Spinal cord (tissue), 10 donors: ENCODE data around the gene STARD3. TPM values are rescaled to one million over a fixed set of nuclear protein-coding genes. Genes with fewer than 3 reads are reported as not detected.
A peak's percentile ranks its signal among the peaks of the same experiment; 100 is the strongest.
"Not testable (repeated sequence)": the region's sequence is repeated elsewhere in the genome, so short reads cannot be mapped to it uniquely, and the experiment has no call there.

ENCODE experiments used
- DNase-seq, 6 donors: peaks; one replicate each; pipeline versions ENCODE4 v3.0.0 to v3.0.0-alpha.2; 2013 to 2015; ENCODE audit warnings: low spot score in 6 of 6, low read depth in 4 of 6
- H3K27ac ChIP-seq: one replicate; pipeline ENCODE4 v1.5.1; 2013; ENCODE audit warnings: low read depth, low read length, control low read depth
- H3K27me3 ChIP-seq: one replicate; pipeline ENCODE4 v1.6.1; 2013; ENCODE audit warnings: low read length; ENCODE audit not compliant: control insufficient read depth, insufficient read depth
- H3K36me3 ChIP-seq: one replicate; pipeline ENCODE4 v1.6.1; 2013; ENCODE audit warnings: low read length; ENCODE audit not compliant: control insufficient read depth, insufficient read depth
- H3K4me1 ChIP-seq: one replicate; pipeline ENCODE4 v1.6.1; 2013; ENCODE audit warnings: low read length; ENCODE audit not compliant: control insufficient read depth, insufficient read depth
- H3K4me3 ChIP-seq: one replicate; pipeline ENCODE4 v1.5.1; 2013; ENCODE audit warnings: low read depth, low read length, control low read depth
- H3K9me3 ChIP-seq: one replicate; pipeline ENCODE4 v1.6.1; 2013; ENCODE audit warnings: low read length; ENCODE audit not compliant: control insufficient read depth, insufficient read depth
- WGBS: methylation state at CpG from one replicate; pipeline ENCODE4 v1.1.5; 2013; ENCODE audit warnings: missing lambda C conversion rate; ENCODE audit not compliant: insufficient coverage; 5-methylcytosine and 5-hydroxymethylcytosine counted together
- polyA plus RNA-seq, 2 donors: library from polyadenylated mRNA; unstranded; fragments of 120-200 nt; gene quantifications; one replicate each; pipeline ENCODE4 v1.2.1, GENCODE V29; 2013; ENCODE audit not compliant: insufficient read length in 2 of 2
- total RNA-seq, 2 donors: library from RNA; depleted of rRNA in 1 of 2; stranded (reverse); fragments of 120-200 nt in 1 of 2; fragments of >200 nt in 1 of 2; gene quantifications; one replicate each; pipeline versions ENCODE4 v1.2.3 to v1.2.4, GENCODE V29; 2013 to 2014
- donor health status: healthy.

Gene STARD3
- total and polyA plus RNA-seq, 4 donors = 17.2 to 76.8 (median 49.4) TPM

DNA sequence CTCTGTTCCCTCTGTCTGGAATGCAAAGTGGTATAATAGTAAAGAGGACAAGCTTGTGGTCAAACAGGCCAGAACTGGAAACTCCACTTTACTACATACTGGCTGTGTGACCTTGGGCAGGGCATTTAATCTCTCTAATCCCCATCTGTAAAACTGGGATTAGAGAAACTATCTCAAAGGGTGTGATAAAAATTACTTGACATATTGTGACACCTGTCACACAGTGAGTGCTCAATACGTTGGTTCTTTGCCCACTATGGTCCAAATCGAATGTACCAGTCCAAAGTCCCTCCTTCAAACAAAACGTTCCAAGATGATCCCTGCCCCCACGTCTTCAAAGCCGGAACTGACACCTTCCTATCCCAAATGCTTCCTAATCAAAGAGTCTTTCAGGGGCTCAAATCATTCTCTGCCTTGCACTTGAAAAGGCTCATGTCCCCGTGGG lies 50.2 kb downstream of the STARD3 start:
- 70% methylated on average over 5 of the region's 6 CpGs for WGBS
- no peaks in the 10 kb centered on the region for H3K9me3 ChIP-seq
- DNase-seq = no peak

DNA sequence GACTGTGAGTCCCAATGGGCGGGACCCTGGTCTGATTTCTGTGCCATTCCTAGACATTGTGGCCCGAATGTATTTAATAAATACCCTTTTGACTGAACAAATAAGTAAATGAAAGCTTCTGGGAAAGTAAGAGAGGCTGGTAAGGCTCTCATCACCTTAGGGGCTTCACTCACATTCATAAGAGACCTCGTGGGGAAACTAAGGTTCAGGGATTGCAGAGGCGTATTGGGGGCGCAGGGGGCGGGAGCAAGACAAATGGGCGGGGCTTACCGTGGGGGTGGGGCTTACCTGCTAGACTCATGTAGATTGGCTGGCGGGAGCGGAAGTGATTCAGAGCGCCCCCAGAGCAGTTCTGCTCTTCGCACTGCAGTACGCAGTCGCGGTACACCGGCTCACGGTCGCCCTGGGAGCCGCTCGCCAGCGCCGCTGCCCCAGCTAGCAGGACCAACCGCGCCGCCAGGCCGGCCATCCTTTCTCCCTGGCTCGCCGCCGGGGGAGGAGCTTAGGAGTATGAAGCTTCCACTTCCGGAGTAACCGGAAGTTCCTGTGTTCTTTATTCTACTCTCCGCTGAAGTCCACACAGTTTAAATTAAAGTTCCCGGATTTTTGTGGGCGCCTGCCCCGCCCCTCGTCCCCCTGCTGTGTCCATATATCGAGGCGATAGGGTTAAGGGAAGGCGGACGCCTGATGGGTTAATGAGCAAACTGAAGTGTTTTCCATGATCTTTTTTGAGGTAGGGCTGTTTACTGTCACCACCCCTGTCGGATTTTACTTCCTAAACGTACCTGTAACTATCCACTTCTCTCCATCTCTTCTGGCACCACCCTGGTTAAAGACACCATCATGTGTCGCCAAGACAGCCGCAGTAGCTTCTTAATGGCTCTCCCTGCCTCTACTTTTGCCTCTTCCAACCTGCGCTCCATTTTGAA lies 50.9 kb downstream of the STARD3 start, which contains the start of gene PGAP3:
Gene PGAP3, minus strand, starts transcription at position 512 of the 929 bp plus-strand sequence. Its CDS starts 43 bp downstream, at position 469.
- Histone ChIP-seq H3K9me3 (no peaks in the 10 kb centered on the region), H3K36me3 (peaks cover 20% of the 10 kb centered on the region), H3K4me1 (peaks cover 14% of the 10 kb centered on the region), H3K27ac (peak within 1 kb of the TSS; percentile 94), H3K27me3 (no peaks in the 10 kb centered on the region), H3K4me3 (peak within 1 kb of the TSS; percentile 74)
- DNase-seq = peak; percentile 83 to 98 (median 90)
- WGBS = under 1% methylated on average over 31 of the region's 45 CpGs

More for the DNA sequence above, 50.2 kb downstream of the STARD3 start:
- Histone ChIP-seq H3K4me1 (peaks cover 14% of the 10 kb centered on the region), H3K27ac (peak overlapping the region; percentile 94), H3K36me3 (peaks cover 20% of the 10 kb centered on the region), H3K27me3 (no peaks in the 10 kb centered on the region), H3K4me3 (peak overlapping the region; percentile 74)

DNA sequence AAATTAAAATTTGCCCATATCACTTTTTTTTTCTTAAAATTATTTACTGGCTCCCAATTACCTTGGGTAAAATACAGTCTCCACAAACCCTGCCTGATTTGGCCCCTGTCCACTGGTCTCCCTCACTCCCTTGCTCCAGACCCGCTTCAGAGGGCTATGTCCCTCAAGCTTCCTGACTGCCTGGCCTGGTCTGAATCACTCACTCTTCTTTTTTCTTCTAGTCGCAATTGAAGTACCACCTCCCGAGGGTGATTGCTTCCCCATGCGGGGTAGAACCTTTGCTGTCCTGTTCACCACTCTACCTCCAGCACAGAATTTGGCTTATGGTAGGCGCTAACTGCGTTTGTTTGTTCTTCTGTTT lies 51.5 kb downstream of the STARD3 start:
- Histone ChIP-seq H3K27ac (peak overlapping the region; percentile 94), H3K36me3 (peaks cover 14% of the 10 kb centered on the region), H3K27me3 (no peaks in the 10 kb centered on the region), H3K4me1 (peaks cover 14% of the 10 kb centered on the region), H3K4me3 (peak overlapping the region; percentile 74), H3K9me3 (no peaks in the 10 kb centered on the region)
- WGBS = 4% methylated on average over 2 of the region's 6 CpGs
- no peak for DNase-seq

DNA sequence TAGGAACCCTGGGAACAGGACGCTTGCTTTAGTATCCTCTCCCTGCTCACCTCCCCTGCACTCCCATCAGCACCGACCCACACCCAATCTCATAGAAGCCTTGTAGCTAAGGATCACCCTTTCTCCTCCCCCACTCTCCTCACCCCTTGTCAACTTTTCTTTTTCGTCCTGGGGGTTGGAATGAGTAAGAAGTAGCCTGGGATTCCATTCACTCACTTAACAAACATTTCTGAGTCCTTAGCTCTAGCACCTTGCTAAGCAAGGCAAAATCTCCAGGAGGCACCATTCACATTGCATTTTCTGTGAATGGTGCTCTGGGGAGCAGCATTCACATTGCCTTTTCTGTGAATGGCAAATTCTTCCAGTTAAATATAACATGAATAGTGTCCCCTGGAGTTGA lies 52.0 kb downstream of the STARD3 start:
- Histone ChIP-seq H3K4me1 (peaks cover 14% of the 10 kb centered on the region), H3K36me3 (peaks cover 11% of the 10 kb centered on the region), H3K9me3 (no peaks in the 10 kb centered on the region), H3K27ac (no peak overlapping the region), H3K27me3 (no peaks in the 10 kb centered on the region), H3K4me3 (peak overlapping the region; percentile 74)
- WGBS = no CpG with 5 or more reads among the region's 3 CpGs
- DNase-seq = no peak

DNA sequence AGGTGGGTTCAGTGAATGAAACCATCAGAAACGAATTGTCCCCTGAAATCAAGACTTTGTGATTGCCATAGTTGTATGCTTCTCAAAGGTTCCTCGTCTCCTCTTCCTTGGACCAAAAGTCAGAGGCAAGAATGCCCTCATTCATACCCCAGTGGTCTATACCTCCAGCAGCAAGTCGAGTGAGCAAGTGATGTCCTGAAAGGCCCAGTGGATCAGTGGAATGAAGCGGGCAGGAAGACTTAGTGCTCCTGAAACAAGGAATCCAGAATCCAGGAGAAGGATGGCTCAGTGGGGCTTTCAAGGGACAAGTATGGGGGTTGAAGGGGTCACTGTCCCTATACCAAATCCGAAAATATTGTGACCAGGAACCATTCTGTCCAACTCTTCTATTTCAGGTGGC lies 57.6 kb downstream of the STARD3 start:
- no peak overlapping the region for H3K27ac ChIP-seq
- peaks cover 9% of the 10 kb centered on the region for H3K36me3 ChIP-seq
- no peak for DNase-seq
- no peak overlapping the region for H3K4me3 ChIP-seq
- no peaks in the 10 kb centered on the region for H3K9me3 ChIP-seq
- peaks cover 16% of the 10 kb centered on the region for H3K4me1 ChIP-seq
- H3K27me3 ChIP-seq = peaks cover 8% of the 10 kb centered on the region
- WGBS = 91% methylated on average over 3 of the region's 5 CpGs

DNA sequence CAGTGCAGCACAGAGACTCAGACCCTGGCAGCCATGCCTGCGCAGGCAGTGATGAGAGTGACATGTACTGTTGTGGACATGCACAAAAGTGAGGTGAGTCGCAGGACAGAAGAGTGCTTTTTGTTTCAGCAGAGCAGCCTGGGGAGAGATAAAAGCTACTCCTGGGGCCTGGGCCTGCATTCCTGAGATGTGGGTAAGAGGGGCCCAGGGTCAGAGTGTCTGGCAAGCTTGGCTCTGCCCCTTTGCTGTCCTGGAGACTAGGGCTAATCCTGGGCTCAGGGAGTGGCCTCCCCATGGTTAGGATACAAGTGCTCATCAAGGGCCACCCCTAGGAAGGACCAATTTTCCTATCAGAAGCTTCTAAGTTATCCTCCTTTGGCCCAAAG lies 58.1 kb downstream of the STARD3 start:
- H3K27ac ChIP-seq = peak overlapping the region; percentile 80
- H3K9me3 ChIP-seq = no peaks in the 10 kb centered on the region
- peaks cover 9% of the 10 kb centered on the region for H3K36me3 ChIP-seq
- H3K4me3 ChIP-seq = no peak overlapping the region
- peaks cover 19% of the 10 kb centered on the region for H3K4me1 ChIP-seq
- DNase-seq = no peak
- WGBS = 79% methylated on average over 2 of the region's 2 CpGs
- H3K27me3 ChIP-seq = peaks cover 11% of the 10 kb centered on the region

DNA sequence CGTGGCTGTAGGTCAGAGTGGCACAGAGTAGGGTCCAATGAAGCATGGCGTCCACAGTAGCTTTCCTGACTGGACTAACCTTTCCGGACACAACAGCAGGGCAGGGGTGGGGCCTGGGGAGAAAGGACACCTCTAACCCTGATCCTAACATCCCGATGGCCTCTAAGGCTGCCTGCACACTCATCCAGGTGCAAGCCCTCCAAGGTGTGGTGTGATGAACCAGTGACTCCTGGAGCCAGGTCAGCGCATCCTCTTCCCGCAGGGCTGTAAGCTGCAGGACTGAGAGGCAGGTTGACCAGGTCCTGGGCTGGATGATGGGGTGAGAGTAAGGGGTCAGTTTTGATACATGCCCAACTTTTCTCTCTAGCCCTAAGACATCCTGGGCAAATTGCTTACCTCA lies 59.8 kb downstream of the STARD3 start:
- Histone ChIP-seq H3K36me3 (peaks cover 9% of the 10 kb centered on the region), H3K27me3 (peaks cover 22% of the 10 kb centered on the region), H3K27ac (no peak overlapping the region), H3K4me1 (peaks cover 29% of the 10 kb centered on the region), H3K4me3 (no peak overlapping the region), H3K9me3 (no peaks in the 10 kb centered on the region)
- WGBS = 70% methylated on average over 2 of the region's 6 CpGs
- no peak for DNase-seq

DNA sequence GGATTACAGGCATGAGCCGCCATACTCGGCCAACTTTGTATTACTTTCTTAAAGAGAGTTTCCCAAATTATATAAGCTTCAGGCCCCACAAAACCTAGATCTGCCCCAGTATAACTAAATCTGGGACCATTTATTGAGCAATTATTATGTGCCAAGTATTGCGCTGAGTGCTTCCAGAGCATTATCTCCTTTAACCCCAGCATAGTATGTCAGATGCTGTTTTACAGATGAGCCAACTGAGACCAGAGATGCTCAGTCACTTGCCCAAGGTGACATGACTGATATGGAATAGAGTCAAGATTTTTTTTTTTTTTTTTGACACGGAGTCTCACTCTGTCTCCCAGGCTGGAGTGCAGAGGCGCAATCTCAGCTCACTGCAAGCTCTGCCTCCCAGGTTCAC lies 61.0 kb downstream of the STARD3 start:
- peaks cover 22% of the 10 kb centered on the region for H3K27me3 ChIP-seq
- H3K36me3 ChIP-seq = peaks cover 9% of the 10 kb centered on the region
- peaks cover 36% of the 10 kb centered on the region for H3K4me1 ChIP-seq
- DNase-seq = no peak
- no peaks in the 10 kb centered on the region for H3K9me3 ChIP-seq
- 100% methylated on average over 3 of the region's 5 CpGs for WGBS
- H3K27ac ChIP-seq = no peak overlapping the region
- no peak overlapping the region for H3K4me3 ChIP-seq

DNA sequence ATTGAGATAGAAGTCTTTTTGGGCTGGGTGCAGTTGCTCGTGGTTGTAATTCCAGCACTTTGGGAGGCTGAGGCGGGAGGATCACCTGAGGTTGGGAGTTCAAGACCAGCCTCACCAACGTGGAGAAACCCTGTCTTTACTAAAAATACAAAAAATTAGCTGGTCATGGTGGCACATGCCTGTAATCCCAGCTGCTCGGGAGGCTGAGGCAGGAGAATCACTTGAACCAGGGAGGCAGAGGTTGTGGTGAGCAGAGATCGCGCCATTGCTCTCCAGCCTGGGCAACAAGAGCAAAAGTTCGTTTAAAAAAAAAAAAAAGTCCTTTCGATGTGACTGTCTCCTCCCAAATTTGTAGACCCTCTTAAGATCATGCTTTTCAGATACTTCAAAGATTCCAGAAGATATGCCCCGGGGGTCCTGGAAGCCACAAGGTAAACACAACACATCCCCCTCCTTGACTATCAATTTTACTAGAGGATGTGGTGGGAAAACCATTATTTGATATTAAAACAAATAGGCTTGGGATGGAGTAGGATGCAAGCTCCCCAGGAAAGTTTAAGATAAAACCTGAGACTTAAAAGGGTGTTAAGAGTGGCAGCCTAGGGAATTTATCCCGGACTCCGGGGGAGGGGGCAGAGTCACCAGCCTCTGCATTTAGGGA lies 62.3 kb downstream of the STARD3 start:
- Histone ChIP-seq H3K27ac (peak overlapping the region; percentile 85), H3K27me3 (peaks cover 22% of the 10 kb centered on the region), H3K4me1 (peaks cover 43% of the 10 kb centered on the region), H3K36me3 (peaks cover 12% of the 10 kb centered on the region), H3K4me3 (peak overlapping the region; percentile 63)
- 36% methylated on average over 6 of the region's 11 CpGs for WGBS
- not testable (repeated sequence) for DNase-seq, H3K9me3 ChIP-seq
